Fibroblast of lung (primary cell): ENCODE measurements around the gene RUNX1. TPM values are rescaled to one million over a fixed set of nuclear protein-coding genes. Genes with fewer than 3 reads are reported as not detected.

Source experiments
- DNase-seq, 2 donors: peaks; one replicate each; pipeline versions ENCODE4 v3.0.0 to v3.0.0-alpha.2; 2010; ENCODE audit warnings: low read depth in 2 of 2
- H2AFZ ChIP-seq: 2 replicates; pipeline ENCODE4 v1.5.1; 2012; ENCODE audit warnings: low read length, control low read depth, inconsistent platforms
- H3K27ac ChIP-seq: 2 replicates; pipeline ENCODE4 v1.5.1; 2011; ENCODE audit warnings: low read length, control low read depth; ENCODE audit not compliant: insufficient read depth
- H3K27me3 ChIP-seq: 2 replicates; pipeline ENCODE4 v1.5.1; 2011; ENCODE audit warnings: mild to moderate bottlenecking, low read length; ENCODE audit not compliant: control insufficient read depth, insufficient read depth
- H3K36me3 ChIP-seq: 2 replicates; pipeline ENCODE4 v1.5.1; 2011; ENCODE audit warnings: low read length; ENCODE audit not compliant: control insufficient read depth, insufficient read depth
- H3K4me1 ChIP-seq: 2 replicates; pipeline ENCODE4 v1.5.1; 2011; ENCODE audit warnings: low read length; ENCODE audit not compliant: control insufficient read depth, insufficient read depth; ENCODE audit errors: extremely low read depth
- H3K4me2 ChIP-seq: 2 replicates; pipeline ENCODE4 v1.5.1; 2011; ENCODE audit warnings: low read length, control low read depth; ENCODE audit not compliant: insufficient read depth; ENCODE audit errors: extremely low read depth
- H3K4me3 ChIP-seq, 4 experiments: fragments of 200-600 bp in 1 of 4; sonication (generic) in 1 of 4; replicated peaks in 1 of 4; 2 replicates each; pipeline ENCODE4 v1.5.1; 2011 to 2016; ENCODE audit warnings: low read length in 4 of 4, low read depth in 3 of 4, mild to moderate bottlenecking in 3 of 4, control low read depth in 2 of 4, inconsistent platforms in 1 of 4, mixed read lengths in 1 of 4; ENCODE audit not compliant: insufficient read depth in 1 of 4; ENCODE audit errors: control extremely low read depth in 1 of 4
- H3K79me2 ChIP-seq: 2 replicates; pipeline ENCODE4 v1.5.1; 2012; ENCODE audit warnings: mild to moderate bottlenecking, low read length, inconsistent platforms; ENCODE audit not compliant: control insufficient read depth, insufficient read depth
- H3K9ac ChIP-seq: 2 replicates; pipeline ENCODE4 v1.5.1; 2011; ENCODE audit warnings: mild to moderate bottlenecking, low read length, control low read depth; ENCODE audit not compliant: insufficient read depth
- H3K9me3 ChIP-seq: 2 replicates; pipeline ENCODE4 v1.5.1; 2012; ENCODE audit warnings: low read depth, low read length; ENCODE audit not compliant: control insufficient read depth, insufficient read depth
- H4K20me1 ChIP-seq: 2 replicates; pipeline ENCODE4 v1.5.1; 2011; ENCODE audit warnings: low read length; ENCODE audit not compliant: control insufficient read depth, insufficient read depth; ENCODE audit errors: extremely low read depth
- CTCF ChIP-seq, 2 donors: IDR thresholded peaks in 1 of 2; conservative IDR thresholded peaks in 1 of 2; 1 replicate in 1 of 2; 2 replicates in 1 of 2; pipeline ENCODE4 v1.5.1; 2011 to 2012; ENCODE audit warnings: low read length in 2 of 2, control low read depth in 1 of 2, inconsistent platforms in 1 of 2, low read depth in 1 of 2, mild to moderate bottlenecking in 1 of 2
- EZH2 ChIP-seq: IDR thresholded peaks from 2 replicates; pipeline ENCODE4 v1.5.1; 2012; ENCODE audit warnings: low read length, control low read depth, mild to moderate bottlenecking; ENCODE audit errors: missing control alignments
- polyA plus RNA-seq, 2 donors: library from polyadenylated mRNA; depleted of rRNA in 1 of 2; stranded (reverse) in 1 of 2; unstranded in 1 of 2; fragments of >200 nt; gene quantifications; 2 replicates each; pipeline ENCODE4 v1.2.1, GENCODE V29; 2011 to 2012; ENCODE audit warnings: missing spikeins in 1 of 2
- total RNA-seq: library from RNA; depleted of rRNA; stranded (reverse); fragments of >200 nt; gene quantifications from 2 replicates; pipeline ENCODE4 v1.2.1, GENCODE V29; 2014

The RUNX1 gene
- total and polyA plus RNA-seq, 2 donors (not counting 1 experiment from before 2014, with no cell fraction given) = 23.1 to 41.6 TPM

- no peak for DNase-seq
- H3K9ac ChIP-seq = no peak overlapping the region
- no peak overlapping the region for H3K27ac ChIP-seq
- no peak overlapping the region for H3K4me2 ChIP-seq
- H3K9me3 ChIP-seq = no peaks in the 10 kb centered on the region
- no peaks in the 10 kb centered on the region for H3K27me3 ChIP-seq
- no peaks in the 10 kb centered on the region for H4K20me1 ChIP-seq
- TF ChIP-seq EZH2 = no peak
- no peak for TF ChIP-seq CTCF (conservative IDR thresholded peaks at IDR 0.05 in 1 of 2, IDR thresholded peaks at IDR 0.05 in 1 of 2; ENCODE audit: low read depth in 1 of 2, low read length in 2 of 2)
- H2AFZ ChIP-seq = no peak overlapping the region
- H3K4me1 ChIP-seq = no peaks in the 10 kb centered on the region
- no peak overlapping the region for H3K4me3 ChIP-seq
- H3K79me2 ChIP-seq = no peaks in the 10 kb centered on the region
- no peaks in the 10 kb centered on the region for H3K36me3 ChIP-seq
These were observed 149.3 kb downstream of the RUNX1 start for GRCh38 chr21:34899760-34900159.

- no peaks in the 10 kb centered on the region for H3K9me3 ChIP-seq
- H3K9ac ChIP-seq = no peak overlapping the region
- no peak overlapping the region for H2AFZ ChIP-seq
- H3K27me3 ChIP-seq = no peaks in the 10 kb centered on the region
- no peak for DNase-seq
- no peak overlapping the region for H3K4me3 ChIP-seq
- H3K4me2 ChIP-seq = no peak overlapping the region
- H3K79me2 ChIP-seq = no peaks in the 10 kb centered on the region
- no peaks in the 10 kb centered on the region for H4K20me1 ChIP-seq
- no peaks in the 10 kb centered on the region for H3K4me1 ChIP-seq
- H3K36me3 ChIP-seq = no peaks in the 10 kb centered on the region
- TF ChIP-seq EZH2 (no peak), CTCF (conservative IDR thresholded peaks at IDR 0.05 in 1 of 2, IDR thresholded peaks at IDR 0.05 in 1 of 2; ENCODE audit: low read depth in 1 of 2, low read length in 2 of 2) (no peak)
- H3K27ac ChIP-seq = no peak overlapping the region
These were observed 149.8 kb downstream of the RUNX1 start for GRCh38 chr21:34899302-34899701.

GRCh38 chr21:34897828-34898227, 151.3 kb downstream of the RUNX1 start:
- Histone ChIP-seq H3K27ac (no peak overlapping the region), H3K79me2 (no peaks in the 10 kb centered on the region), H3K4me1 (no peaks in the 10 kb centered on the region), H3K9ac (no peak overlapping the region), H3K36me3 (no peaks in the 10 kb centered on the region), H2AFZ (no peak overlapping the region), H3K9me3 (no peaks in the 10 kb centered on the region), H3K4me3 (no peak overlapping the region), H3K4me2 (no peak overlapping the region), H4K20me1 (no peaks in the 10 kb centered on the region), H3K27me3 (no peaks in the 10 kb centered on the region)
- TF ChIP-seq CTCF (conservative IDR thresholded peaks at IDR 0.05 in 1 of 2, IDR thresholded peaks at IDR 0.05 in 1 of 2; ENCODE audit: low read depth in 1 of 2, low read length in 2 of 2) (no peak), EZH2 (no peak)
- no peak for DNase-seq
